GM19099 (cell line): ENCODE measurements around the gene LPAR3.

Source experiments
- POLR2A ChIP-seq: IDR thresholded peaks from 3 replicates; pipeline ENCODE4 v1.6.1; 2011; ENCODE audit warnings: low read depth; ENCODE audit not compliant: insufficient read length; ENCODE audit errors: extremely low read depth

Gene LPAR3

DNA sequence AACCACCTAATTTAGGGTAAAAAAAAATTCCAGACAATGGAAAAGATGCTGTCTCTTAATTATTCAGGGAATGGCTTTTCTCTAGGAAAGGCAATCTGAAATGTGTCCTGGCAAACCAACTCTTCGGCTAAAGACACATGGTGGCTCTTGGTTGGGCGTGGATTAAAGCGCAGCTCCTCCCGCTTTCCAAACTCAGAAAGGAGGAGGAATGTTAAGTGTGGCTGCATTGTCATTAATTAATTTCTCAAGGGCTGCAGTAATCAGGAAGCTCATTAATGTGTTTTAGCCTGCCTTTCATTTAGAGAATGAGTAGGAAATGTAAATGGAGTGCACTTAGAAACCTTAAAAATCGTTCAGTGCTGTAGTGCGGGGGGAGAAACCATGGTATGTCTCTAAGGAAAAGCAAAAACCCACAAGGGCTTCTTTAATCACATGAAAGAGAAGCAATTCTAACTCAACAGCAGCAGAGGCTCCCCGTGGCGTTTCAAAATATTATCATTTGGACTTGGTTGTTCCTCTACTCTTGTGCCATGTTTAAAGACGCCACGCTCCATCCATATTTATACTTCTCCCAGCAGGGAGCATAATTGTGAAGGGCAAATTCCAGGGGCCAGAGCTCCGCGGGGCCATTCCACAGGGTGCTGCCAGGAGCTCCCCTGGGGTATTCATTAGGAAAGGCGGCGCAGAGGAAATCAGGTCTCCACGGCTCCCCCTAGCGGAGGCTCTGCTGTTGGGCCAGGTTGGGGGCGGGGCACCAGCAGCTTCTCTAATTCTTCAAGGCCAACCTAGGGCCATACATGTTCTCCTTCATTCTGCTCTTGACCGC, 110.8 kb downstream of the LPAR3 start:
- no peak for TF ChIP-seq POLR2A

GRCh38 chr1:84780000-84780716, 112.8 kb downstream of the LPAR3 start:
- TF ChIP-seq POLR2A: no peak

- no peak for TF ChIP-seq POLR2A
Measured at GRCh38 chr1:84776639-84777038, 116.4 kb downstream of the LPAR3 start.

- TF ChIP-seq POLR2A: no peak
Measured at GRCh38 chr1:84775535-84775920, 117.5 kb downstream of the LPAR3 start.

DNA sequence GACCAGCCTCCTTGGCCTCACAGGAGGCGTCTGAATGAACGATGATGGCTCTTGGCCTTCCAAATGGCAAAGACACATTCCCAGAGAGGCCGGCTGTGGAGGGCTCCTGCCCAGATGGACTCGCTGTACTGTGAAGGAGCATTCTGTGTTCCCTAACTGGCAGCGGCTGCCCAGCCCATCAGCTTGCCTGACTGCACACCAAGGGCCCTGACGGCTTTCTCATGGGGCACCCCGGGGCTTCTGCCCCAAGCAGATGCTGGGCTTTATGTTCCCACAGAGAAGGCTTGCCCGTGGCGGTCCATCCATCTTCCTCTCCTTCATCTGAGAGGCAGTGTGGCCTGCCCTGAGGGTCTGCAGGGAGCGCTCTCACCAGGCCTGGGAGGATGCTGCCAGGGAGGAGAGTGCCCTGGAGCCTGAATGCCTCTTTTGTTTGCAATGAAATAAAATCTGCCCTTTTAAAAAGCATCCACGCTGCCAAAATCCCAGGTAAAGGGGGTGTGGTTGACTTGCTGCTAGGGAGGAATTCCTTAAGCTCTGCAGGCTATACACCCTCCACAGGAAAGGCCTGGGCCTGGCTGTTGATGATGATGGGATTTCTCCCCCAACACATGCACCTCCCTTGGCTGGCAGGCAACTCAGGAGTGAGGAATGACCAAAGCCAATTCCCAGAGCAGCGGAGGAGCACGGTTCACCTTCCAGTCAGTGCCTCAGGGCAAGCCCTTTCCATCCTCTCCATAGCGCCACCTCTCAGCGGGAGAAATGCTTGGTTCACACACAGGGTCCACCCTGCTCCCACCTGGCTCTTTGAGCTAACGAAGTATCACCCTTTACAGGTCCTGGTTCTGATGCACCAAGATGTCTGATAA, 118.1 kb downstream of the LPAR3 start:
- no peak for TF ChIP-seq POLR2A

GRCh38 chr1:84773933-84774497, 119.0 kb downstream of the LPAR3 start:
- no peak for TF ChIP-seq POLR2A

GRCh38 chr1:84773195-84773594, 119.8 kb downstream of the LPAR3 start:
- TF ChIP-seq POLR2A: no peak

DNA sequence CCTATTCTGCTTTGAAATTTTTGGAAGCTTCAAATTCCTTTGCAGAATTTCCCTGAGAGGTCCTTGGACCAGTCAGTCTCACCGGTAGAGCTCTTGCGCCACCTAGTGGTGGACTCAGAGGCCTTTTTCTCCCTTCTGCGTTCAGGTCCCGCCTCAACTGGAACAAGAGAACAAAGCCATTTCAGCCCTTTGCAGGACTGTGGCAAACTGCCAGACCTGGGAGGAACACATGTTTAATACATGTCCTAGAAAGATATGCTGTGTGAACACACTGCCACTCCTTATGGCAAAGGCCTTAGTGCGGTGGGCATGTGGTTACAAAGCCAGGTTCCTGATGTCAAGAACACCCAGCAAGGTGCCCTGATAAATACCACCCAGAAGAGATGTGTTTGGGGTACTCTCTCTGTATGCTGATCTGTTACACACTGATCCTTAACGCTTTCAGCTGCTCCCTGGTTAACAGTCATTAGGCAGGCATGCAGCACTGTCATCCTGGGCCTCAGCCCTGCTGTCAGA, 120.5 kb downstream of the LPAR3 start:
- no peak for TF ChIP-seq POLR2A

- TF ChIP-seq POLR2A: no peak
Measured at GRCh38 chr1:84771895-84772294, 121.1 kb downstream of the LPAR3 start.

- TF ChIP-seq POLR2A: no peak
Measured at GRCh38 chr1:84770481-84770880, 122.5 kb downstream of the LPAR3 start.

DNA sequence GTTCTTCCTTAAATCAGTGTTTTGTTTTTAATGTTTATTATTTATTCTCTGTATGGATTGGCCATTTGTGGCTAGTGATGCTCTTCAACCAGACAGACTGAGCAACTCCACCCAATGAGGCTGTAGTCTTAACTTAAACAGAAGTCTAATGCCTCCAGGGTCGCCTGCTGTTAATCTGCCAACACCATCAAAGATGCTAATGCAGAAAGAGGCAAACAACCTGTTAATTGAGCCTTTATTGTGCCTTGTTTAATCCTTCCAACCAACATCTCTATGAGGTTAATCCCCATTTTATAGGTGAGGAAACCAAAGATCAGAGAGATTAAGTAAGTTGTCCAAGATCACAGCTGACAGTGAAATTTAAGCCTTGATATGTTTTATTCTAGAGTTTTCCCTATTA, 123.4 kb downstream of the LPAR3 start:
- TF ChIP-seq POLR2A: no peak

GRCh38 chr1:84768634-84769033, 124.4 kb downstream of the LPAR3 start:
- TF ChIP-seq POLR2A: no peak

GRCh38 chr1:84763912-84764680, 128.9 kb downstream of the LPAR3 start:
- TF ChIP-seq POLR2A: no peak

DNA sequence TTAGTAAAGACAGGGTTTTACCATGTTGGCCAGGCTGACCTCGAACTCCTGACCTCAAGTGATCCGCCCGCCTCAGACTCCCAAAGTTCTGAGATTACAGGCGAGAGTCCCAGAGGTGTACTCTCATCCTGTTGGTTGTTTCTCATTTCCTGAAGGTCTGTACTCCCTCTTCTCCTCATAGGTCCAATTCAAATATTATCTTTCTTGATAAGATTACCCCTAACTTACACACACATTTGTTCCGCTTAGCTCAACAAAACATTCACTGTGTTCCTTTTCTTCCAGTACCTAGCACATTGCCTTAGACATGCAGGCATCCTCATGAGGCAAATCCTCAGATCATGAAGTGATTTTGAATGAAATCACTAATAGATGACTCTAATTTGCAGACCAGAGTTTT, 130.3 kb downstream of the LPAR3 start:
- no peak for TF ChIP-seq POLR2A
